Coronary artery (tissue), 2 donors: Measurements from ENCODE around the gene SRSF1.

Source experiments
- DNase-seq: peaks from one replicate; pipeline ENCODE4 v3.0.0-alpha.2; 2017; ENCODE audit warnings: low spot score
- H3K27ac ChIP-seq, 2 donors: fragments of 200-600 bp; sonication (generic); one replicate each; pipeline ENCODE4 v1.5.1; 2016 to 2019
- H3K4me3 ChIP-seq: fragments of 200-600 bp; sonication (generic); 2 replicates; pipeline ENCODE4 v1.5.1; 2016; ENCODE audit warnings: mild to moderate bottlenecking, moderate library complexity
- TF ChIP-seq, protein P1 (sequence below): fragments of 200-600 bp; sonication (generic); IDR thresholded peaks from one replicate; pipeline ENCODE4 v1.5.1; 2019; ENCODE audit warnings: antibody characterized with exemption

The SRSF1 gene

DNA sequence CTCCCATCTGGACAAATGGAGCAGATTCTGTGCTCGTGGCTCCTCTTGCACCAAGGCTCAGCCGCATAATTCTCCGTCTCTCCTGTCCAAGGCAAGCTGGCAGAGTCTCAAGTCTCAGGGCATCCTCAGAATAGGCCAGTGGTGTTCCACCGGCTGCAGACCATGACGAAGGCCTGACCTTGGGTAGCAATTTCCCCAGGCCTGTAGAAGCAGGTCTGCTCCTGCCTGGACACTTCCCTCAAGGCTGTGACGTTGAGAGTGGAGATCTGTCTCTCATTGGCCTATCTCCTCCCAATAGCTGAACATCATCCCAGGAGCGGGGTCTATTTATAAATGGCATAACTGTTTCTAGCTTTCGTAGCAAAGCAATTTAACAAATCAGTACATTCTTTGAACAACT, 33.3 kb upstream of the SRSF1 start:
- TF ChIP-seq, protein P1, sequence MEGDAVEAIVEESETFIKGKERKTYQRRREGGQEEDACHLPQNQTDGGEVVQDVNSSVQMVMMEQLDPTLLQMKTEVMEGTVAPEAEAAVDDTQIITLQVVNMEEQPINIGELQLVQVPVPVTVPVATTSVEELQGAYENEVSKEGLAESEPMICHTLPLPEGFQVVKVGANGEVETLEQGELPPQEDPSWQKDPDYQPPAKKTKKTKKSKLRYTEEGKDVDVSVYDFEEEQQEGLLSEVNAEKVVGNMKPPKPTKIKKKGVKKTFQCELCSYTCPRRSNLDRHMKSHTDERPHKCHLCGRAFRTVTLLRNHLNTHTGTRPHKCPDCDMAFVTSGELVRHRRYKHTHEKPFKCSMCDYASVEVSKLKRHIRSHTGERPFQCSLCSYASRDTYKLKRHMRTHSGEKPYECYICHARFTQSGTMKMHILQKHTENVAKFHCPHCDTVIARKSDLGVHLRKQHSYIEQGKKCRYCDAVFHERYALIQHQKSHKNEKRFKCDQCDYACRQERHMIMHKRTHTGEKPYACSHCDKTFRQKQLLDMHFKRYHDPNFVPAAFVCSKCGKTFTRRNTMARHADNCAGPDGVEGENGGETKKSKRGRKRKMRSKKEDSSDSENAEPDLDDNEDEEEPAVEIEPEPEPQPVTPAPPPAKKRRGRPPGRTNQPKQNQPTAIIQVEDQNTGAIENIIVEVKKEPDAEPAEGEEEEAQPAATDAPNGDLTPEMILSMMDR, result no peak
- DNase-seq, result no peak
- no peak overlapping the region for H3K27ac ChIP-seq
- H3K4me3 ChIP-seq, result no peak overlapping the region

DNA sequence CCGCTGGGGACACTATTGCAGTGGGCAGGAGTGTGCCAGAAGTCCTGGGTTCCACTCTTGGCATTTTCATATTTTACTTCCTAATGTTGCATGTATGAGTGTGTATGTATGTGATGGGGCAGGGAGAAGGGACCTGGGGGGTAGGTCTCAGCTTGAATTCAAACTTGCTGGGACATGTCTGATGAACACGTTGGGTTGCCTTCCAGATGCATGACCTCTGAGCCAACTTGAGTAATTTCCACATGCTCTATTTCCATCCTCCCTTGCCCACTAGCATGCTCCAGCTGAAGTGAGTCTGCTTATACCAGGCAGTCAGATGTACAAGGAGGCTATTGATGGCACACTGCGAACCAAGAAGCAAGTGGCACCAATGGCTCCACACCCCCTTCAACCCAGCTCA, 32.9 kb upstream of the SRSF1 start:
- no peak for DNase-seq
- Histone ChIP-seq H3K27ac (no peak overlapping the region), H3K4me3 (no peak overlapping the region)
- TF ChIP-seq, protein P1, result no peak

DNA sequence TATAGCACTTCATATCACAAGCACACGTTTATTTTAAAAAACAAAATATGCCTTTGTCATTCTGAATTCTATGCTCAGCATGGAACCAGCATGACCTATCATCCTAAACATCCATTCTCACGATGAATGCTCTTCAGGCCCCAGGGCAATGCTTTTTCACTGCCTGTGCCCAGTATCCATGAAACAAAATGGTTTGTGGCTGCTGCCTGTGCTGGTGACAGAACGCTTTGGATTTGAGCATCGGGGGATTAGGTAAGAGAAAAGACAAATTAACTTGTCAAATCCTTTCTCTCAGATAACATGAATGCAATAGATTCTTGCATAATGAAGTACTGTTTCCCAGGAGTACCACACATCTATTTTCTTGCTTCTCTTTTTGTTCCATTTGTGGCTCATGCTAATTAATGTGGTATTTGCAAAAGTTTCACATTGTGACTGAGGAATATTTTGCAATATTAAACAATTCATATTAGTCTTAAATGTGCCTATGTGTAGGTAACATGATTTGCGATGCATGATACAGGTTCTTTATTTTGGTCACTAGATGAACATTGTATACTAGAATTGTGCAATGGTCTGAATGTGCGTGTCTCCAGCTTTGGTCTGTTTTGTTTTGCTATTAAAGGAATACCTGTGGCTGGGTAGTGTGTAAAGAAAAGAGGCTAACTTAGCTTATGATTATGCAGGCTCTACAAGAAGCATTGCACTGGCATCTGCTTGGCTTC, 25.8 kb upstream of the SRSF1 start:
- TF ChIP-seq, protein P1, result no peak
- Histone ChIP-seq H3K4me3 (no peak overlapping the region), H3K27ac (no peak overlapping the region)
- no peak for DNase-seq

DNA sequence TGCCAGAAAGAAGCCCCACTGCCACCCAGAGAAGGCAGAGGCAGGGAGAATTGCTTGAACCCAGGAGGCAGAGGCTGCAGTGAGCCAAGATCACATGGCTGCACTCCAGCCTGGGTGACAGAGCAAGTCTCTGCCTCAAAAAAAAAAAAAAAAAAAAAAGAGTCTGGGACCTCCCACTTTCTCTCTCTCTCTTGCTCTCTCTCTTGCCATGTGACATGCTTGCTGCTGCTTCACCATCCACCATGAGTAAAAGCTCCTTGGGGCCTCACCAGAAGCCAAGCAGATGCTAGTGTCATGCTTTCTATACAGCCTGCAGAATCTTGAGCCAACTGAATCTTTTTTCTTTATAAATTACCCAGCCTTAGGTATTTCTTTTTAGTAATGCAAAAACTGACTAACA, 21.5 kb upstream of the SRSF1 start:
- no peak for DNase-seq
- H3K27ac ChIP-seq, result no peak overlapping the region
- H3K4me3 ChIP-seq, result no peak overlapping the region
- TF ChIP-seq, protein P1, result no peak

DNA sequence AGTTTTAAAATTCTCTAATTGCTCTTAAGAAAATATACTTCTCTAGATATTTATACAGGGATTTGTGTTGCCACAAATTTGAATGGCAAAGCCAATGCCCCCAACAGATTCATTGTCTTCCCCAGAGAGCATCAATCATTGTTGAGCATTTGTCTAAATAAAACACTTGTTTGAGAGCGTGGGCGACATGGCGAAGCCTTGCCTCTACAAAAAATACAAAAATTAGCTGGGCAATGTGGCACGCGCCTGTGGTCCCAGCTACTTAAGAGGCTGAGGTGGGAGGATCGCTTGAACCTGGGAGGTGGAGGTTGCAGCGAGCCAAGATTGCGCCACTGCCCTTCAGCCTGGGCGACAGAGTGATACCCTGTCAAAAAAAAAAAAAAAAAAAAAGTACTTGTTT, 13.4 kb upstream of the SRSF1 start:
- TF ChIP-seq, protein P1, result no peak
- no peak overlapping the region for H3K27ac ChIP-seq
- no peak for DNase-seq
- H3K4me3 ChIP-seq, result no peak overlapping the region

DNA sequence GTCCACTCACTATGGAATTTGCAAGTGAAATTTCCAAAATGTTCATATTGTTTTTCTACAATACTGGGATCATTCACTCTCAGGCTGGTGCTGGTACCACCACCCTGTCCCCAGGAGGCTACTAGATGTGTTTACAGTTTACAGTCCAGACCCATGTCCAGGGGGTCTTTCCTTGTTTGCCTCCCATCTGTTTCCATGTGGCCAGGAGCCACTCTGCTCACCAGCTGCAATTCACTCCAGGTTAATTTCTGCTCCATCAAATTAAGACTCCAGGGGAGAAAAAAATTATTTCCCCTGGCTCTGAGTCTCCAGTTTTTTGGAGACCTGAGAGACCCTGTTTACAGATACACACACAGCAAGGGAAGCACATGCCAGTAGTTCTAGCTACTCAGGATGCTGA, 12.5 kb upstream of the SRSF1 start:
- TF ChIP-seq, protein P1, result no peak
- DNase-seq, result no peak
- Histone ChIP-seq H3K4me3 (no peak overlapping the region), H3K27ac (no peak overlapping the region)

DNA sequence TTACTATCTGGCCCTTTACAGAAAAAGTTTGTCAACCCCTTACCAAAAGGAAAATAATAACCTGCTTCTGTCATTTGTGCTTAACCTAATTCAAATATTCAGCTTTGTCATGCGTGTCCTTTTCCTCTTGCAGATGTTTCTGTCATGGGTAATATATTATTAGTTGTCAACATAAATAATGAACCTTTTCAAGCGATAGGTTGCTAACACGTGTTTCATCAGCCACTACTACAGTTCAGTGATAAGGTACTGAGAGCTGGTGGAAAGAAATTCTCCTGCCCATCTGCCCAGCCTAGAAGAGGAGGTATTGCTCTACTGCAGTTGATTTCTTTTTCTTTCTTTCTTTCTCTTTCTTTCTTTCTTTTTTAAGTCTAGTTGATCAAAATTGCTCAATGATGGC, 12.0 kb upstream of the SRSF1 start:
- no peak overlapping the region for H3K27ac ChIP-seq
- no peak for DNase-seq
- no peak overlapping the region for H3K4me3 ChIP-seq
- TF ChIP-seq, protein P1, result no peak
